ENCODE results near the gene GATB. TPM values are rescaled to one million over a fixed set of nuclear protein-coding genes. Genes with fewer than 3 reads are reported as not detected.

GATB gene
- total RNA-seq, 2 experiments from 2014 or later, result 13.8 to 16.3 TPM

DNA sequence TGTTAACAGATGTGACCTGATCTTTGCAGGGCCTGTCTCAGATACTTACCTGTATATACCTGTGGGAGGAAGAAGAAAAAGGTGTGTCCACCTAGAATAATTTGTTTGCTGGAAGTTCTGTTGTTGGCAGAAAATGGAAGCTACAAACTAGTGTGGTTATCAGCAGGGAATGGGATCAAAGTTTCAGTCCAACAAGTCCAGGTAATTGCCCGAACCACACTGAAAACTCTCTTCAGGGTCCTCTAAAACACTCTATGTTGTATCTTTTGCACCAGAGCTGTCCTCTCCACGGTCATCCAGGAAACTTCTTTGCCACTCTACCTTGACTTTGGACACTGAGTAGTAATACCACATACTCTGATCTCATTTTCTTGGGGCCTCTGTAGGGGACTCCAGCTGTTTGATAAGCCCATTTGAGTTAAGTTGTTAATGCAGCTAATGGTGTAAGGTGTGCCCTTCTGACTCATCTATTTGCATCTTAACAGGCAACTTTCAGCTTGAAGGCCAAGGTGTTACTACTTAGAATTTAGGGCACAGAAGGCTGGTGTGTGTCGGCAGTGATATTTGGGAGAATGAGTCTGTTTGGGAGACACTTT, 38.7 kb upstream of the GATB start:
- POLR2A ChIA-PET, result no interaction called here
- ATAC-seq, result no peak
- no peak overlapping the region for H3K27ac Mint-ChIP-seq
- H3K4me1 Mint-ChIP-seq (ENCODE audit: low read depth), result no peaks in the 10 kb centered on the region
- no peak for DNase-seq
- no peaks in the 10 kb centered on the region for H3K27me3 Mint-ChIP-seq (ENCODE audit: low read depth)
- H3K36me3 Mint-ChIP-seq (ENCODE audit: low read depth), result no peaks in the 10 kb centered on the region
- CTCF ChIA-PET, result interaction anchor here (0.6 to 1.0 kb wide), 2 partner anchors 36 to 549 kb away, joined by 3 read pairs; no protein-coding TSS in a partner anchor
- no peak overlapping the region for H3K4me3 Mint-ChIP-seq
- no peaks in the 10 kb centered on the region for H3K9me3 Mint-ChIP-seq (ENCODE audit: insufficient read depth)

DNA sequence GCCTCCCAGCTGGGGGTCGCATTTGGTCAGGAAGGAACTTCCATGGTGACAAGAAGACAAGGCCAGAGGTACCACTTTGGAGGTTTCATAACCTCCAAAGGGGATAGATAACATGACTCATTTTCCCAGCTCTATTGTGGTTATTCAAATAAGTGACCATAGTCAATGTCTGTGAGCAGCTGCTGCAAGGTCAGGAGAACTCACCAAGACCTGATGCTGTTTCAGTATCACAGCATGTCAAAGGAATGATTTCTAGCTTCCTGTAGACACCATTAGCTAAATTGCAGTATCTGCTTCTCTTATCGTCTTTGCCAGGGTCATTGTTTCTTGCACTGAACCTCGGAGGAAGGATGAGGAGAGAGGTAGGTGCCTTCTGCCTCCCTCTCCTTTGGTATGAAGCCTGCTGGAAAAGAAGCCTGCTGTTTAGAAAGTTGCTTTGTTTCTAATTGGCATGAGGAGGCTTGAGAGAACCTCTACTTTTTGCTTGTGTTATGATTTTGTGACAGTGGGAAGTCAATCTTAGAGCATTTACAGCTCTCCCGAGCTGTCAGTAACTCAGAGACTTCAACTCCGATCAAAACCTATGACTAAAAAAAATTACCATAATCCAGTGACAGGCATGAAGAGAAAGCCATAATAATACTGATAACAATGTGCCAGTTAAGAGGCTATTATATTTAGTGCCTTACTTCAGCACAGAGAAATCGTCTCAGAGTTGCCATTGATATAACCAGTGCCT, 38.0 kb upstream of the GATB start:
- Mint-ChIP-seq H3K4me1 (ENCODE audit: low read depth) (no peaks in the 10 kb centered on the region), H3K27me3 (ENCODE audit: low read depth) (peaks cover 4% of the 10 kb centered on the region), H3K4me3 (no peak overlapping the region), H3K9me3 (ENCODE audit: insufficient read depth) (no peaks in the 10 kb centered on the region), H3K36me3 (ENCODE audit: low read depth) (no peaks in the 10 kb centered on the region), H3K27ac (no peak overlapping the region)
- CTCF ChIA-PET, result interaction anchor here (1.0 kb wide), 1 partner anchor 550 kb away, joined by 3 read pairs; no protein-coding TSS in a partner anchor
- ATAC-seq (no peak), DNase-seq (no peak)
- POLR2A ChIA-PET, result no interaction called here

DNA sequence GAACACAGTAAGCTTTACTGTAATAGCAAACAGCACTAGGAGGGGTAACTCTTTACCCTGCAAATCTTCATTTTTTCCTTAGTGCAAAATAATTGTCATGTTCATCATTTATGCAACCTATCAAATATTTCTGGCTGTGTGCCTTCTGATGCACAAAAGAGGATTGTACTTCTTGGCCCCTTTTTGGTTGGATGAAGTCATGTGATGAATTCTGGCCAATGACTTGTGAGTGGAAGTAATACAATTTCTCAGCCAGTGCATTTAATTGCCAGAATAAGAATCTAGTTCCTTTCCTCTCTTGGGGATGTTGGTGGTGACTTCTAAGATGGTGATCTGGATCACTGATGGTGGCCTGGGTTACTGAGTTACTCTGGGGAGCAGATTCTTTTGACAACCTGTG, 37.0 kb upstream of the GATB start:
- CTCF ChIA-PET, result no interaction called here
- Mint-ChIP-seq H3K27me3 (ENCODE audit: low read depth) (peaks cover 4% of the 10 kb centered on the region), H3K4me1 (ENCODE audit: low read depth) (no peaks in the 10 kb centered on the region), H3K4me3 (no peak overlapping the region), H3K9me3 (ENCODE audit: insufficient read depth) (no peaks in the 10 kb centered on the region), H3K36me3 (ENCODE audit: low read depth) (no peaks in the 10 kb centered on the region), H3K27ac (no peak overlapping the region)
- no peak for DNase-seq
- ATAC-seq, result no peak
- POLR2A ChIA-PET, result no interaction called here

DNA sequence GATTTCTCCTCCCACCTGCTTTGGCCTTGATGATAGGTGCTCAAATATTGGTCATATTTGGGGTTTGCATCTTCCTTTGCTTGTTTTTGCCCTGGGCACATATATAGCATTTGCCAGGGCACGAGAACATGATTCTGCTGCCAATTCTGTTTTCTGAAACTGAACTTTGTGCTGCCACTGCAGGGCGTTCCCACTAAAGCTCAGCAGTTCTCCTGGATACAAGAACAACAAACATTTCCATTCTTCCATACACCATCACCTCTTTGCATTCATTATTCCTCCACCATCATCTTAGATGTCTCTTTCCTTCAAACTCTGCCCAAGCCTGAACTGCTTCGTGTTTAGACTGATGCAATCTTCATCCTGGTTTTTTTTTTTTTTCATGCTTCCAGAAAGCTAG, 36.3 kb upstream of the GATB start:
- no peaks in the 10 kb centered on the region for H3K9me3 Mint-ChIP-seq (ENCODE audit: insufficient read depth)
- H3K4me3 Mint-ChIP-seq, result no peak overlapping the region
- ChIA-PET CTCF (no interaction called here), POLR2A (no interaction called here)
- H3K27me3 Mint-ChIP-seq (ENCODE audit: low read depth), result peaks cover 4% of the 10 kb centered on the region
- no peaks in the 10 kb centered on the region for H3K4me1 Mint-ChIP-seq (ENCODE audit: low read depth)
- H3K27ac Mint-ChIP-seq, result no peak overlapping the region
- DNase-seq (no peak), ATAC-seq (no peak)
- no peaks in the 10 kb centered on the region for H3K36me3 Mint-ChIP-seq (ENCODE audit: low read depth)

DNA sequence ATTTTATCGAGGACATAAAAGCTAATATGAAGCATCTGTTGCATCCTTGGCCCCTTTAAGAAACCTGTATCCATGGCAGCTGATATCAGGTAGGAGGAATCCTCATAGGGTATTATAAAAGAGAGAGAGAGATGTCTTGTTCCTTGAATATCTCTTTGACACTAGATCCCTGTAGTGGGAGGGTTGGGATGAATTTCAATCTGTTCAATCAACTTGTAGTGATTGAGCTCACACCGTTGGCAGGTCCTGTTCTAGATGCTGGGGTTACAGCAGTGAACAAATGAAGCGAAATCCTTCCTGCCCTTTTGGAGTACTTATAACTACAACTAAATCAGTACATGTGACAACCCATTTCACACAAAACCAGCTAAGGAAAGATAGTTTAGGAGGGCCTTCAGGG, 35.3 kb upstream of the GATB start:
- Mint-ChIP-seq H3K4me3 (no peak overlapping the region), H3K4me1 (ENCODE audit: low read depth) (no peaks in the 10 kb centered on the region), H3K27ac (no peak overlapping the region), H3K36me3 (ENCODE audit: low read depth) (no peaks in the 10 kb centered on the region), H3K27me3 (ENCODE audit: low read depth) (peaks cover 6% of the 10 kb centered on the region), H3K9me3 (ENCODE audit: insufficient read depth) (no peaks in the 10 kb centered on the region)
- POLR2A ChIA-PET, result no interaction called here
- DNase-seq (no peak), ATAC-seq (no peak)
- CTCF ChIA-PET, result no interaction called here

DNA sequence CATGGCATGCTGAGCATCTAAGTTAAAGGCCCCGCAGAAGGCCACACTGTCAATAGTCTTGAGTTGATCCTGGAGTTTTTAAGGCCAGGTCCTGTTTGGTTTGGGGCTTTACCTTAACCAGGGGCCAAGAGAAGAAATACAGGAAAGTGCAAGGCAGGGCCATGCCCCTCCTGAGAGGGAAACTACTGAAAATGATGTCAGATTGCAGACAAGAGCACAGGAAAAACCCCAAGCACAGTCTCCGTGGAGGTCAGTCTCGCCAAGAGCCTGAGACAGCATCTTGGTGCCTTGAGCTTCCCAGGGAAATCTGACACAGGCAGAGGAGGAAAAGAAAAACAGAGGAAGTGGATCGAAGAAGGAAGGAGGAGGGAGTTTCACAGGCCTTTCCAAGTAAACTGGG, 32.2 kb upstream of the GATB start:
- DNase-seq, result no peak
- no peak for ATAC-seq
- no peaks in the 10 kb centered on the region for H3K9me3 Mint-ChIP-seq (ENCODE audit: insufficient read depth)
- H3K4me3 Mint-ChIP-seq, result no peak overlapping the region
- no peak overlapping the region for H3K27ac Mint-ChIP-seq
- CTCF ChIA-PET, result interaction anchor here (1.7 kb wide), 1 partner anchor 9 kb away, joined by 6 read pairs; no protein-coding TSS in a partner anchor
- peaks cover 15% of the 10 kb centered on the region for H3K27me3 Mint-ChIP-seq (ENCODE audit: low read depth)
- POLR2A ChIA-PET, result no interaction called here
- no peaks in the 10 kb centered on the region for H3K4me1 Mint-ChIP-seq (ENCODE audit: low read depth)
- H3K36me3 Mint-ChIP-seq (ENCODE audit: low read depth), result no peaks in the 10 kb centered on the region

DNA sequence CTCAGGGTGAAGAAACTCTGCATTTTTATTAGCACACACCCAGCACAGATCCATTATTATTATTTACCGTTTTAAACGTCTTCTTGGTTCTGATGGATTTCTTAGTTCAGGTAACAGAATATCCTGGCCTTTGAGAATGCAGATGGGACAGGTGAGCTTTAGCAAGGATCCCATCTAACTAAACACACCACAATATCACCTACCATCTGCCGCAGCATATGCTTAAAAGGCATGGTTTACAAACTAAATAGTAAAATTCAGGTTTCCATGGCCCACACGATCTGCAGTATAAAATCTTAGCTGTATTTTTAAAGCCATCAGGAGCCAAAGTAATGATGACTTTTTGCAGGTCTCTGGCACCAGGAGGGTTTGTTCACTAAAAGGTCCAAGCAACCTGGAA, 31.7 kb upstream of the GATB start:
- peaks cover 15% of the 10 kb centered on the region for H3K27me3 Mint-ChIP-seq (ENCODE audit: low read depth)
- no peaks in the 10 kb centered on the region for H3K36me3 Mint-ChIP-seq (ENCODE audit: low read depth)
- H3K9me3 Mint-ChIP-seq (ENCODE audit: insufficient read depth), result no peaks in the 10 kb centered on the region
- ATAC-seq, result no peak
- no peak overlapping the region for H3K27ac Mint-ChIP-seq
- no peak overlapping the region for H3K4me3 Mint-ChIP-seq
- no peak for DNase-seq
- POLR2A ChIA-PET, result no interaction called here
- CTCF ChIA-PET, result interaction anchor here (1.7 kb wide), 1 partner anchor 10 kb away, joined by 6 read pairs; no protein-coding TSS in a partner anchor
- no peaks in the 10 kb centered on the region for H3K4me1 Mint-ChIP-seq (ENCODE audit: low read depth)

DNA sequence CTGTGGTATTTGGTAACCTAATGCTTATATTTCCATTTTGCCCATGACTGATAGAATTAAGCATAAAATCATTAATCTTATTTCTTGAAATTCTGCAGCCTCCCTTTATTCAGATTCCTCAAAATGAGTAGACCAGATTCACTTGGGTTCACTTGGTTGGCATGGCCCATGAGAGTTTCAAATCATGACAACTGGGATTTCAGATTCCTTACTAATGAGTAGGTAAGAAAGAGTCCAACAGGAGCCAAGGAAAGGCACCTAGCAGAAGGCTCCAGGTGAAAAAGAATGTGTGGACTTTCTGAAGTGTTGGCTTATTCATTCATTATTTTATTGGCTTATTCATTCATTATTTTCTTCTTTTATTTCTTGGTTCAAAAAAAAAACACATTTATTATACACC, 27.2 kb upstream of the GATB start:
- POLR2A ChIA-PET, result no interaction called here
- no peak for ATAC-seq
- peaks cover 13% of the 10 kb centered on the region for H3K27me3 Mint-ChIP-seq (ENCODE audit: low read depth)

DNA sequence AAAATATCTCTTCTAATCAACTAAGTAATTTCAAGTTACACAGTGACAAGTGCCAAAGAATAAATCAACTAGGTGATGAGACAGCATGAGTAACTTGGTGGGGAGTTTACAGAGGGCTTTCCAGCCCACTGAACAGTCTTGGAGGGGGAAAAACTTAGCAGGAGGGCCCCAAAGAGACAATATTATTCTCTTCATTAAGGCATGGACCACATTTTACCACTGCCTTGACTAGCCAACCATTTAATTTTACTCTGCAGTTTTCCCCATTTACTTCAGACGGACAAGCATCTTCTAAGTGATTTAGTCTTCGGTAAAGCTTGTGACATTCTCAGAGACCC, 25.3 kb upstream of the GATB start:
- no peaks in the 10 kb centered on the region for H3K36me3 Mint-ChIP-seq (ENCODE audit: low read depth)
- ATAC-seq, result no peak
- ChIA-PET POLR2A (no interaction called here), CTCF (no interaction called here)
- H3K4me1 Mint-ChIP-seq (ENCODE audit: low read depth), result peaks cover 2% of the 10 kb centered on the region
- no peak overlapping the region for H3K27ac Mint-ChIP-seq
- no peak for DNase-seq
- peaks cover 15% of the 10 kb centered on the region for H3K27me3 Mint-ChIP-seq (ENCODE audit: low read depth)
- no peak overlapping the region for H3K4me3 Mint-ChIP-seq
- H3K9me3 Mint-ChIP-seq (ENCODE audit: insufficient read depth), result no peaks in the 10 kb centered on the region

More for the DNA sequence above, 27.2 kb upstream of the GATB start:
- no peak overlapping the region for H3K27ac Mint-ChIP-seq
- no peaks in the 10 kb centered on the region for H3K4me1 Mint-ChIP-seq (ENCODE audit: low read depth)
- H3K9me3 Mint-ChIP-seq (ENCODE audit: insufficient read depth), result no peaks in the 10 kb centered on the region
- CTCF ChIA-PET, result no interaction called here
- no peaks in the 10 kb centered on the region for H3K36me3 Mint-ChIP-seq (ENCODE audit: low read depth)
- H3K4me3 Mint-ChIP-seq, result no peak overlapping the region
- no peak for DNase-seq

DNA sequence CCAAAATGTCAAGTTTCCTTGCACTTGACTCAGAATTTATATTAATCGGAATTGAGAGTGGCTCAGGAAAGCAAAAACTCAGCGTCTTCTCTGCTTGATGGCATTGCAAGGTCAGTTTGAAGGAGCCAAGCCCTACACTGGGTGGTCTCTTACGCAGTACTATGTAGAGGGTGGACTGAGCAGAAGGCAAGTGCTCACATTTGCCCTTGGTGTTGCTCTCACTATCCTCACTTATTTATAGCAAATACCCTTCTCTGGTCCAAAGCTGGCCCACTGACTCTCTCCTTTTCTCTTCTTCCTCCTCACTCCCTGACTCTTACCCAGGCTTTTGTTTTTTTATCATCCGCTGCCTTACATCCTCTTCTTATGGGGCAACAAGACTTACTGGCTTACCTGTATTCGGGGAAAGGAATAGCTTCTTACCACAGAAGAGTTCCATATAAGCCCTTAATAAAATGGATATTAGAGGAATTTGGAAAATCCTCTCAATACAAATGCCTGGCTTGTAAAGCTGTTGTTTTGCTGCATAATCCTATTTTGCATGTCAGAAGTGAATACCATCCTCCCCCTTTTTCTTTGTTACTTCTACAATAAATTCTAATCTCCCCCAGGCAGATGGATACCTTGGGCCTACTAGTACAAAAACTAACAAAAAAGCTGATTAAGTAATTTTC, 24.8 kb upstream of the GATB start:
- ChIA-PET POLR2A (no interaction called here), CTCF (no interaction called here)
- H3K4me3 Mint-ChIP-seq, result no peak overlapping the region
- DNase-seq (no peak), ATAC-seq (no peak)
- H3K36me3 Mint-ChIP-seq (ENCODE audit: low read depth), result no peaks in the 10 kb centered on the region
- H3K27ac Mint-ChIP-seq, result no peak overlapping the region
- H3K9me3 Mint-ChIP-seq (ENCODE audit: insufficient read depth), result no peaks in the 10 kb centered on the region
- peaks cover 19% of the 10 kb centered on the region for H3K27me3 Mint-ChIP-seq (ENCODE audit: low read depth)
- peaks cover 2% of the 10 kb centered on the region for H3K4me1 Mint-ChIP-seq (ENCODE audit: low read depth)

DNA sequence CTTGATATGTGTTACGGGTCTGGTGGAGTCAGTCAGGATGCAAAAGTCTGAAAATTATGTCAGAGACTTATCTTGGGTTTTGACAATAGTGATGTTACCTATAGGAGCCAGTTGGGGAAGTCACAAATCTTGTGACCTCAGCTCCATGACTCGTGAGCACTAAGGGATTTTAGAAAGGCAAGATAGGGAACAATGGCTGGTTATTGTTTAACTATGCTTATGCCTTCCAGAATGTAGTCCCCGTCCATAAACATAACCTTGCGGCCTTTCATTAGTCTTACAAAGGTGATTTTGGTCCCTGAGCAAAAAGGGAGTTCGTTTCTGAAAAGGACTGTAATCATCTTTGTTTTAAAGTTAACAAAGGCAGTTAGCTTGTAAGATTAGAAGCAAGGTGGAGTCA, 23.9 kb upstream of the GATB start:
- Mint-ChIP-seq H3K4me3 (no peak overlapping the region), H3K27ac (no peak overlapping the region), H3K9me3 (ENCODE audit: insufficient read depth) (no peaks in the 10 kb centered on the region), H3K27me3 (ENCODE audit: low read depth) (peaks cover 17% of the 10 kb centered on the region), H3K4me1 (ENCODE audit: low read depth) (peaks cover 2% of the 10 kb centered on the region), H3K36me3 (ENCODE audit: low read depth) (no peaks in the 10 kb centered on the region)
- ChIA-PET CTCF (no interaction called here), POLR2A (no interaction called here)
- ATAC-seq (no peak), DNase-seq (no peak)

DNA sequence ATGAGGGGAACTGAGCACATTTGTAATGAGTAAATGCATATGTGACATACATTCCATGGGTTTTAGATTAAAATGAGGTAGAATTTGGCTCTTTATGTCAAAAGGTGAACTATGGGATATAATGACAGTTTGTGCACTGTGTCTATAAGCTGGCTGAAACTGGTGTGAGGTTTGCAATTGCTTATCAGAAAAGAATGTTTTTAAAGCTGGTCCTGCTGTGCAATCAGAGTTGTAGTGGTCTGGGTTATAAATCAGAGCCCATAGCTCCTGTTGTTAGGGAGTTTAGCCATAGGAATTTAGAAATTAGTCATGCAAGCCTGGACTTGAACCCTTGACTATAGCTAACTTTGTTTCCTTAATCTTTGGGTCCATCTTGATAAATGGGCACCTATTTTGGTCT, 23.1 kb upstream of the GATB start:
- CTCF ChIA-PET, result no interaction called here
- POLR2A ChIA-PET, result no interaction called here
- ATAC-seq, result no peak
- H3K9me3 Mint-ChIP-seq (ENCODE audit: insufficient read depth), result no peaks in the 10 kb centered on the region
- H3K4me3 Mint-ChIP-seq, result no peak overlapping the region
- no peak for DNase-seq
- peaks cover 2% of the 10 kb centered on the region for H3K4me1 Mint-ChIP-seq (ENCODE audit: low read depth)
- H3K27ac Mint-ChIP-seq, result no peak overlapping the region
- H3K27me3 Mint-ChIP-seq (ENCODE audit: low read depth), result peaks cover 17% of the 10 kb centered on the region
- no peaks in the 10 kb centered on the region for H3K36me3 Mint-ChIP-seq (ENCODE audit: low read depth)

Data from activated CD8-positive, alpha-beta T cell treated with anti-CD3 and anti-CD28 coated beads, Interleukin-2, amount 10 ng/mL, durations not matched to agents 7 days and 5 days (primary cell).